Lower lobe of right lung (tissue), 2 donors: ENCODE measurements around the gene ATXN7L1. TPM values are rescaled to one million over a fixed set of nuclear protein-coding genes. Genes with fewer than 3 reads are reported as not detected.

Experiments
- ATAC-seq, 2 donors: fragments of 200-7000 bp; cut with Tn5 transposase; one replicate each; pipeline ENCODE4 v1.9.1; 2020 to 2022; ENCODE audit warnings: mild to moderate bottlenecking in 2 of 2, moderate library complexity in 2 of 2
- DNase-seq: peaks from one replicate; pipeline ENCODE4 v3.0.0-alpha.2; 2020
- H3K27ac ChIP-seq: fragments of 200-600 bp; one replicate; pipeline ENCODE4 v1.8.0; 2022
- H3K27me3 ChIP-seq: fragments of 200-600 bp; one replicate; pipeline ENCODE4 v1.8.0; 2022; ENCODE audit warnings: low read depth
- H3K36me3 ChIP-seq: fragments of 200-600 bp; one replicate; pipeline ENCODE4 v1.8.0; 2022; ENCODE audit warnings: mild to moderate bottlenecking
- H3K4me1 ChIP-seq: fragments of 200-600 bp; one replicate; pipeline ENCODE4 v1.8.0; 2022
- H3K4me3 ChIP-seq: fragments of 200-600 bp; one replicate; pipeline ENCODE4 v1.8.0; 2022; ENCODE audit warnings: mild to moderate bottlenecking
- H3K9me3 ChIP-seq: fragments of 200-600 bp; one replicate; pipeline ENCODE4 v1.8.0; 2022
- intact Hi-C: fragments of 100-400 bp; cut with DNase I; formaldehyde crosslinking; loops from one replicate; pipeline ENCODE4 v1.11.0; 2022
- total RNA-seq: library from RNA; stranded (reverse); fragmentation: NEBNext Ultra II Directional; extraction: Animal tissue kit (Norgen Biotek cat#: 25700); gene quantifications from one replicate; pipeline ENCODE4 v1.2.1, GENCODE V29; 2021
- TF ChIP-seq, protein P1 (sequence below): fragments of 200-600 bp; IDR thresholded peaks from one replicate; pipeline ENCODE4 v1.8.0; 2022; ENCODE audit warnings: antibody characterized with exemption, mild to moderate bottlenecking
- donor health status: DM: no; HTN: yes; CAD: no; lungs with severe emphysema.

The ATXN7L1 gene
- total RNA-seq, 1 donor from 2014 or later: 17.7 TPM

DNA sequence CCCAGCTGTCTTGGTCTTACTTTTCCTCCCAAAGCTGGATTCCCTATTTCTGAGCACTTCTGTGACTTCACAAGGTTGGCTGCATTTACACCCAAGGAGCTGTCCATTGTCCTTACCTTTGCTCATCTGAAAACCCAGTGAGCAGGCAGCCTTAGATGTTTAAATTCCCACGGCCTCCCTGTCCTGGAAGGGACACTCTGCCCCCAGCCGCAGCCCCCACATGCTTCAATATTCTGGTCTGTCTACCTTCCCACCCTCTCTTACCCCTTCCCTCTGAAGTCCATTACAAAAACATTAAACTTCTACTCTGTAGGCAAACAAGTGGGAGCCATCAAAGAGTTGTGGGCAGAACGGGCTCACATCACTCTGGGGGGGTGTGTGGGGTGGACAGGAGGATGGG lies 221.3 kb downstream of the ATXN7L1 start:
- no peak for ATAC-seq
- Histone ChIP-seq H3K4me3 (no peak overlapping the region), H3K27me3 (no peaks in the 10 kb centered on the region), H3K4me1 (peaks cover 23% of the 10 kb centered on the region), H3K36me3 (peaks cover 10% of the 10 kb centered on the region), H3K27ac (no peak overlapping the region), H3K9me3 (no peaks in the 10 kb centered on the region)
- intact Hi-C loops: no loop called here
- TF ChIP-seq, protein P1, sequence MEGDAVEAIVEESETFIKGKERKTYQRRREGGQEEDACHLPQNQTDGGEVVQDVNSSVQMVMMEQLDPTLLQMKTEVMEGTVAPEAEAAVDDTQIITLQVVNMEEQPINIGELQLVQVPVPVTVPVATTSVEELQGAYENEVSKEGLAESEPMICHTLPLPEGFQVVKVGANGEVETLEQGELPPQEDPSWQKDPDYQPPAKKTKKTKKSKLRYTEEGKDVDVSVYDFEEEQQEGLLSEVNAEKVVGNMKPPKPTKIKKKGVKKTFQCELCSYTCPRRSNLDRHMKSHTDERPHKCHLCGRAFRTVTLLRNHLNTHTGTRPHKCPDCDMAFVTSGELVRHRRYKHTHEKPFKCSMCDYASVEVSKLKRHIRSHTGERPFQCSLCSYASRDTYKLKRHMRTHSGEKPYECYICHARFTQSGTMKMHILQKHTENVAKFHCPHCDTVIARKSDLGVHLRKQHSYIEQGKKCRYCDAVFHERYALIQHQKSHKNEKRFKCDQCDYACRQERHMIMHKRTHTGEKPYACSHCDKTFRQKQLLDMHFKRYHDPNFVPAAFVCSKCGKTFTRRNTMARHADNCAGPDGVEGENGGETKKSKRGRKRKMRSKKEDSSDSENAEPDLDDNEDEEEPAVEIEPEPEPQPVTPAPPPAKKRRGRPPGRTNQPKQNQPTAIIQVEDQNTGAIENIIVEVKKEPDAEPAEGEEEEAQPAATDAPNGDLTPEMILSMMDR: no peak
- DNase-seq: no peak

DNA sequence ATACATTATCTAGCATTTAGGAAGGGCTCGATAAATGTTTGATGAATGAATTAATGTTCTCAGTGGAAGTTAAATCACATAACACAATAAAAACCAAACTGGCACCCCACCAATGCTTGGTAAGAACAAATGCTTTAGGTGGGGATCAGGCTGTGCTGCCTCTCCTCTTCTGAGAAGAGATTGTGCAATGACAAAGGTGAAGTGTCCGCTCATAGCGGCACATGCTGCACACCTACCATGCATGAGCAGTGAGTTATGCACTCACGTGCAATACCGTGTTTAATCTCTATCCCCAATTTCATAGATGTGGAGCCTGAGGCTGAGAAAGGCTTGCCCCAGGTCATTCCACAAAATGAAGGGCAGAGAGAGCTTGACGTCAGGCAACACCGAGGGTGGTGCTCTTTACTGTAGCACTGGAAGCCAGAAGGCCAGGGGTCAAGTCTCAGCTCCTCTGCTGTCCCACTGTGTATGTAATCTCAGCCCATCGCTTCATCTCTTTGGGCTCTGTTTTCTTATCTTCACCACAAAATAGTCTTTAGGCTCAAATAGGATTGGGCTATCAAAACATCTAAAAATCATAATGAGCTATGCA lies 222.2 kb downstream of the ATXN7L1 start:
- intact Hi-C loops: loop anchor here (5.0 kb wide), 1 partner anchor 388 kb away; no protein-coding TSS in a partner anchor
- Histone ChIP-seq H3K4me1 (peaks cover 23% of the 10 kb centered on the region), H3K27ac (no peak overlapping the region), H3K36me3 (peaks cover 10% of the 10 kb centered on the region), H3K27me3 (no peaks in the 10 kb centered on the region), H3K9me3 (no peaks in the 10 kb centered on the region), H3K4me3 (no peak overlapping the region)
- TF ChIP-seq, protein P1: no peak
- DNase-seq (no peak), ATAC-seq (peak in 1 of 2 donors; percentile 45)

DNA sequence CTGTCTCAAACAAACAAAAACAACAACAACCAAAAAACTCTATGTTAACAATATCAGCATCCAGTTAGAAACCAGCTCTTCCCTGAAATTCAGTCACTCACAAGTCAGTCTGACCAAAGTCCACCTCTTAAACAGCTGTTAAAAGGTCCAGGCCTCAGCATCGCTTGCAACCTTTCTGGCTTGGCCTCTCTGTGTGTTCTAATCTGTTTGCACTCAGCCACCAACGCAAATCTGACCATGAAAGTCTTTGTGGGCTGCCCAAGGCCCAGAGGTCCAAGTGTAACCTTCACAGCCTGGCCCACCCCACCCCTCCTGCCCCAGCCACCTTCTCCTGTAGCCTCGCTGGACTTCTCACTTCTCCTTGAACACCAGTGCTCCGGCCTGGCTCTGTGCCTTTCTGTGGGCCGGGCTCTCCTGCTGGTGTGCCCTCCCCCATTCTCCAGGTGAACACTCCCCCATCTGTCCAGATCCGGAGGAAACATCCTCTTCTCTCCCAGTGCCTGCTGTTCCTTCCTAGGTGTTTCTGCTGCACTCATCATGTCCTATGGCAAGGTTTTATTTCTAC lies 222.9 kb downstream of the ATXN7L1 start:
- Histone ChIP-seq H3K4me1 (peaks cover 23% of the 10 kb centered on the region), H3K4me3 (no peak overlapping the region), H3K36me3 (peaks cover 10% of the 10 kb centered on the region), H3K27ac (no peak overlapping the region), H3K27me3 (no peaks in the 10 kb centered on the region), H3K9me3 (no peaks in the 10 kb centered on the region)
- no peak for DNase-seq
- TF ChIP-seq, protein P1: no peak
- intact Hi-C loops: loop anchor here (5.0 kb wide), 1 partner anchor 389 kb away; no protein-coding TSS in a partner anchor
- peak in 1 of 2 donors; percentile 19 for ATAC-seq

DNA sequence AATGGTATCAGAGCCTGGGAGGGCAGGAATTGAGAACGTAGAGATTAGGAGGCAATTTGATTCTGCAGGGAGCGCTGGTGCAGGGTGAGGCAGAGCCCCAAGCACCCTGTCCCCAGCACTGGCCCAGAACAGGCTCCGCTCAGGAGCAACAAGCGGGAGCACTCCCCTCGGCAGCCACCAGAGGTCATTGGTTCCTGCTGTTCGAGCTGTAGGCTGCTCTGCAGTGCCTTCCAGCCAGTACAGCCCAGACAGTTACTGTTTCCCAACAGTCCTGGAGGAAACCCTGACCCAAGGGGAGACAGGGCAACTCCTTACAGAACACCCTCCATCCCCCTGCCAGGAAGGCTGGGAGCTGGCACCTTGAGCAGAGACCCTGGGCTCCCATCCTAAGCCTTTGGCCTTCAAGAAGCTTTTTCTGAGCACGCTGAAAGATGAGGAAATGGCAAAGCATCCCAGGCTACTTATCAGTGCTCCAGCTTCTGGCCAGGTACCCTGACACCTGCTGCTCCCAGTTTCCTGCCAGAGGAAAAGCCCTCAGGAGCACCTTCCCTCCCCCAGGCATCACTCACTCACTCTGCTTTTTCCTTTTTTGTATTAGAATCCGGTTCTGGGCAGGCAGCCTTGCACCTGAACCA lies 223.9 kb downstream of the ATXN7L1 start:
- no peak overlapping the region for H3K27ac ChIP-seq
- no peak overlapping the region for H3K4me3 ChIP-seq
- intact Hi-C loops: loop anchor here (5.0 kb wide), 1 partner anchor 390 kb away; no protein-coding TSS in a partner anchor
- peaks cover 23% of the 10 kb centered on the region for H3K4me1 ChIP-seq
- H3K9me3 ChIP-seq: no peaks in the 10 kb centered on the region
- TF ChIP-seq, protein P1: peak; percentile 89
- H3K36me3 ChIP-seq: peaks cover 10% of the 10 kb centered on the region
- H3K27me3 ChIP-seq: no peaks in the 10 kb centered on the region
- DNase-seq (peak; percentile 79), ATAC-seq (peak; percentile 89)

DNA sequence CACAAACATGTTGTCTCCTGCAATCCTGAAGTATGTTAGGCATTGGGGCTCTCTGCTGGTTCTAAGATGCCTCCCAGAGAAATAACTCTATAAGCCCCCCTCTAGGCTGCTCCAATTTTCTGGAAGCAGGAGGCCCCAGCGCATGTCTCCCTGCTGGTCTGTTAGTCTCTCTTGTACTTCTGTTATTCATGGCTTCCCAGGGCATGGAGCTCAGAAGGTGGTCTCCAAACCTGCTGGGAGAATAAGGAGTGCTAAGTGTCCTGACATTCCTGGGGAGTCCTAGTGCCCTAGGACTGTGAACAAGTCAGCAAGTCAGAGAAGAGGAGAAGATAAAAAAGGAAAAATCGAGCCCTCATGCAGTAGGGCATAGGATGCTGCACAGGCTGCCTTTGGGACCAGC lies 224.6 kb downstream of the ATXN7L1 start:
- Histone ChIP-seq H3K4me1 (peaks cover 23% of the 10 kb centered on the region), H3K9me3 (no peaks in the 10 kb centered on the region), H3K27ac (no peak overlapping the region), H3K36me3 (peaks cover 10% of the 10 kb centered on the region), H3K4me3 (no peak overlapping the region), H3K27me3 (no peaks in the 10 kb centered on the region)
- ATAC-seq (no peak), DNase-seq (no peak)
- intact Hi-C loops: loop anchor here (5.0 kb wide), 1 partner anchor 391 kb away; no protein-coding TSS in a partner anchor
- TF ChIP-seq, protein P1: no peak
